ENCODE measurements around the gene PPP1R2B. TPM values are rescaled to one million over a fixed set of nuclear protein-coding genes. Genes with fewer than 3 reads are reported as not detected.

PPP1R2B gene
- total RNA-seq, 1 donor from 2014 or later, result not detected

GRCh38 chr5:156865427-156865826 lies 15.3 kb downstream of the PPP1R2B start:
- DNase-seq (ENCODE audit: low read depth), result no peak
- H3K79me2 ChIP-seq (ENCODE audit: insufficient read depth, low read length), result no peaks in the 10 kb centered on the region
- no peaks in the 10 kb centered on the region for H4K20me1 ChIP-seq (ENCODE audit: insufficient read depth, low read length)
- no peak overlapping the region for H3K27ac Mint-ChIP-seq (ENCODE audit: unreplicated experiment)
- H3K4me3 ChIP-seq (ENCODE audit: insufficient read depth, low read depth, low read length), result no peak overlapping the region
- no peak for TF ChIP-seq CTCF (IDR thresholded peaks at IDR 0.05; ENCODE audit: insufficient read depth, low read depth, low read length)
- TF ChIP-seq EZH2 (IDR thresholded peaks at IDR 0.05; ENCODE audit: insufficient read depth, low read length), result no peak
- no peaks in the 10 kb centered on the region for H3K9me3 ChIP-seq (ENCODE audit: insufficient read depth, low read depth, low read length)
- H3K36me3 Mint-ChIP-seq (ENCODE audit: low read depth, unreplicated experiment), result no peaks in the 10 kb centered on the region
- peaks cover 2% of the 10 kb centered on the region for H3K4me1 Mint-ChIP-seq (ENCODE audit: low read depth, unreplicated experiment)
- no peaks in the 10 kb centered on the region for H3K27me3 ChIP-seq (ENCODE audit: insufficient read depth, low read length)
- H3K27ac ChIP-seq (ENCODE audit: low read depth, low read length), result no peak overlapping the region
- H3K4me2 ChIP-seq (ENCODE audit: low read length), result no peak overlapping the region
- H3K36me3 ChIP-seq (ENCODE audit: insufficient read depth, low read length), result no peaks in the 10 kb centered on the region
- H3K4me3 Mint-ChIP-seq (ENCODE audit: unreplicated experiment), result no peak overlapping the region
- no peak for FAIRE-seq
- H3K9me3 Mint-ChIP-seq (ENCODE audit: unreplicated experiment), result no peaks in the 10 kb centered on the region
- no peak overlapping the region for H2AFZ ChIP-seq (ENCODE audit: low read depth, low read length)
- no peak overlapping the region for H3K9ac ChIP-seq (ENCODE audit: low read length)
- no peaks in the 10 kb centered on the region for H3K4me1 ChIP-seq (ENCODE audit: insufficient read depth, low read length)
- H3K27me3 Mint-ChIP-seq (ENCODE audit: low read depth, unreplicated experiment), result no peaks in the 10 kb centered on the region

DNA sequence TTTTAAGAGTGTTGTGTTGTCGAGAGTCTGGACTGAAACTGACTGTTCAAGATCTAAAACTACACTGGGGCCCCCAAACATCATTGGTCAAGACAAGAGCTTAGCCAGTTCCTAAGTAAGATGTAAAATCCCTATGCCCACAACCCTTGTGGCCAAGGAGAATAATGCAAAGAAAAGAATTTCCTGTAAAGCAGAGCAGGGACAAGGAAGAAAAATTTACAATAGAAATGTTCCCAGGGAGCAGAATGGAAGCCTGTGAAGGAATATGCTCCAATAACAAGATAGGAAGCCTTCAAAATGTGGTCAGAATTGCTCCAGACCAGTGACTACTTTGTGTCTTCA lies 20.4 kb downstream of the PPP1R2B start:
- Mint-ChIP-seq H3K4me3 (ENCODE audit: unreplicated experiment) (no peak overlapping the region), H3K9me3 (ENCODE audit: unreplicated experiment) (peaks cover 3% of the 10 kb centered on the region), H3K27me3 (ENCODE audit: low read depth, unreplicated experiment) (no peaks in the 10 kb centered on the region), H3K36me3 (ENCODE audit: low read depth, unreplicated experiment) (no peaks in the 10 kb centered on the region), H3K4me1 (ENCODE audit: low read depth, unreplicated experiment) (peaks cover 2% of the 10 kb centered on the region), H3K27ac (ENCODE audit: unreplicated experiment) (no peak overlapping the region)
- TF ChIP-seq EZH2 (IDR thresholded peaks at IDR 0.05; ENCODE audit: insufficient read depth, low read length) (no peak), CTCF (IDR thresholded peaks at IDR 0.05; ENCODE audit: insufficient read depth, low read depth, low read length) (no peak)
- DNase-seq (ENCODE audit: low read depth) (no peak), FAIRE-seq (no peak)
- no peaks in the 10 kb centered on the region for H3K9me3 ChIP-seq (ENCODE audit: insufficient read depth, low read depth, low read length)
- H3K36me3 ChIP-seq (ENCODE audit: insufficient read depth, low read length), result no peaks in the 10 kb centered on the region
- H3K4me1 ChIP-seq (ENCODE audit: insufficient read depth, low read length), result no peaks in the 10 kb centered on the region
- no peaks in the 10 kb centered on the region for H3K79me2 ChIP-seq (ENCODE audit: insufficient read depth, low read length)
- H2AFZ ChIP-seq (ENCODE audit: low read depth, low read length), result no peak overlapping the region
- H4K20me1 ChIP-seq (ENCODE audit: insufficient read depth, low read length), result no peaks in the 10 kb centered on the region
- no peak overlapping the region for H3K9ac ChIP-seq (ENCODE audit: low read length)
- H3K27ac ChIP-seq (ENCODE audit: low read depth, low read length), result no peak overlapping the region
- no peak overlapping the region for H3K4me2 ChIP-seq (ENCODE audit: low read length)
- H3K4me3 ChIP-seq (ENCODE audit: insufficient read depth, low read depth, low read length), result no peak overlapping the region
- no peaks in the 10 kb centered on the region for H3K27me3 ChIP-seq (ENCODE audit: insufficient read depth, low read length)

GRCh38 chr5:156871212-156871611 lies 21.1 kb downstream of the PPP1R2B start:
- no peak for FAIRE-seq

More at GRCh38 chr5:156871212-156871611, 21.1 kb downstream of the PPP1R2B start:
- no peak overlapping the region for H3K4me3 ChIP-seq (ENCODE audit: insufficient read depth, low read depth, low read length)
- H2AFZ ChIP-seq (ENCODE audit: low read depth, low read length), result no peak overlapping the region
- H3K4me1 Mint-ChIP-seq (ENCODE audit: low read depth, unreplicated experiment), result peaks cover 2% of the 10 kb centered on the region
- no peak overlapping the region for H3K9ac ChIP-seq (ENCODE audit: low read length)
- H3K4me1 ChIP-seq (ENCODE audit: insufficient read depth, low read length), result no peaks in the 10 kb centered on the region
- H3K27ac ChIP-seq (ENCODE audit: low read depth, low read length), result no peak overlapping the region
- H3K27me3 Mint-ChIP-seq (ENCODE audit: low read depth, unreplicated experiment), result no peaks in the 10 kb centered on the region
- no peak overlapping the region for H3K4me2 ChIP-seq (ENCODE audit: low read length)
- no peak overlapping the region for H3K4me3 Mint-ChIP-seq (ENCODE audit: unreplicated experiment)
- no peaks in the 10 kb centered on the region for H3K9me3 ChIP-seq (ENCODE audit: insufficient read depth, low read depth, low read length)
- no peaks in the 10 kb centered on the region for H3K79me2 ChIP-seq (ENCODE audit: insufficient read depth, low read length)
- H3K27ac Mint-ChIP-seq (ENCODE audit: unreplicated experiment), result no peak overlapping the region
- H3K36me3 ChIP-seq (ENCODE audit: insufficient read depth, low read length), result no peaks in the 10 kb centered on the region
- TF ChIP-seq EZH2 (IDR thresholded peaks at IDR 0.05; ENCODE audit: insufficient read depth, low read length) (no peak), CTCF (IDR thresholded peaks at IDR 0.05; ENCODE audit: insufficient read depth, low read depth, low read length) (no peak)
- H3K27me3 ChIP-seq (ENCODE audit: insufficient read depth, low read length), result no peaks in the 10 kb centered on the region
- no peaks in the 10 kb centered on the region for H3K36me3 Mint-ChIP-seq (ENCODE audit: low read depth, unreplicated experiment)
- peaks cover 3% of the 10 kb centered on the region for H3K9me3 Mint-ChIP-seq (ENCODE audit: unreplicated experiment)
- H4K20me1 ChIP-seq (ENCODE audit: insufficient read depth, low read length), result no peaks in the 10 kb centered on the region
- no peak for DNase-seq (ENCODE audit: low read depth)

Data from astrocyte (in vitro differentiated cells and primary cell).